Rectal smooth muscle tissue (tissue), 1 donor: Measurements from ENCODE around the gene WDR48.
A peak's percentile ranks its signal among the peaks of the same experiment; 100 is the strongest.

Source experiments
- H3K27ac ChIP-seq: one replicate; pipeline ENCODE4 v1.7.0; 2013; ENCODE audit warnings: low read depth, low read length, inconsistent platforms
- H3K27me3 ChIP-seq: one replicate; pipeline ENCODE4 v1.7.0; 2013; ENCODE audit warnings: low read length; ENCODE audit not compliant: control insufficient read depth, insufficient read depth
- H3K36me3 ChIP-seq: one replicate; pipeline ENCODE4 v1.7.0; 2013; ENCODE audit warnings: low read length; ENCODE audit not compliant: control insufficient read depth, insufficient read depth
- H3K4me1 ChIP-seq: one replicate; pipeline ENCODE4 v1.7.0; 2013; ENCODE audit warnings: low read length; ENCODE audit not compliant: control insufficient read depth, insufficient read depth
- H3K4me3 ChIP-seq: one replicate; pipeline ENCODE4 v1.7.0; 2013; ENCODE audit warnings: low read length
- H3K9ac ChIP-seq: one replicate; pipeline ENCODE4 v1.7.0; 2013; ENCODE audit warnings: low read length

WDR48 gene

DNA sequence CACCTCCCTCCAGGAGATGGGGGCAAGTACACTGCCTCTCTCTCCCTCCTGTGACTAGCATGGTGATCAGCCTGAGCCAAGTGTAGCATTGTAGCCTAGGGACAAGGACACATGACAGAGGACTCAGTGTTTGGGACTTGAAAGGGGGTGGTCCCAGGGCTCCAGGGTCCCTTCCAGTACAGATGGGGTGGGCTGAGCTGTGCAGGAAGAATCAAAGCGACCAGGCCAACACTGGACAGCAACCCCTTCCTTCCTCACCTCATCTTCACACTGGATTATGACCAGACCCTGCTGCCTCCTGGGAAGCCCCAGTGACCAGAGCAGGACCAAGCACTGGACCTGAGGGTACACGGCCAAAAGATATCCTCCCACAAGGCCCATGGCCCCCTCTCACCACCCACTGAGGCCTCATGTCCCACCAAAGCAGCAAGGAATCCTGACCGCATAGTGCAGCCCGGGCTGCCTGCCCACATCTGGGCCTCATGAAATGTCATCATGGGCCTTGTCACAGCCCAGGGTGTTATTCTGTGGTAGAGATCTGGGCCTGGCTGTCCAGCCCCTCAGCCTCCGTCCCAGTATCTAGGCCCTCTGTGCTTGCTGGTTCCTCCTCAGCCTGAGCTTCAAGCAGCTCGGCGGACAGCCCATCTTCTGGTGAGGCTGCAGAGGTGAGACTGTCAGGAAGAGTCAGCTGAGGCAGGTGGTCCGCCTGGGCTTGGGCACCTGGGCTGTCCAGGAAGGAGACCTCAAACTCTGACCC is 46.1 kb downstream of the WDR48 start:
- Histone ChIP-seq H3K36me3 (peaks cover 53% of the 10 kb centered on the region), H3K27ac (no peak overlapping the region), H3K27me3 (no peaks in the 10 kb centered on the region)

DNA sequence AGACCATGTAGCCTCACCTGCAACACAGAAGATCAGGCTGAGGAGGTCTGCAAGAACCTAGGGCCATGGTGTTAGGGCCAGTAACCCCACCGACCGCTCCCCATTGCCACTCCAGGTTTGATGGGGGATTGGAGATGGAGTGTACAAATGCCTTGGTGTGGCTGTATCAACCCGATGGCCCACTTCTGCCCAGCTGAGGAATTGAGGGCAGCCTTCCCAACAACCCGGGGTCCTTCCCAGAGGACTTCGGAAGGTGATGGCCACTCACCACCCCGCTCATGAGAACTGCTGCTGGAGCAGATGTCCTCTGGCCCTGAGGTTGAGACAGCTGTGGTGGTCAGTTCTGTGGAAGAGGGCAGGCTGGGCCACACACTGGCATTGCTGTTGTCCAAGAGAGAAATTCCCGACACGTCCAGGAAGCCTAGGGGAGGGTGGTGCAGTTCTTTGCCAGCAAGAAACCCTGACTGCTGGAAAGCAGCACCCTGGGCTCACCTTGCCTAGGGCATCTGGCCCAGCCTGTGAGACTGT is 46.7 kb downstream of the WDR48 start:
- Histone ChIP-seq H3K27ac (no peak overlapping the region), H3K27me3 (no peaks in the 10 kb centered on the region), H3K9ac (no peak overlapping the region), H3K4me1 (no peaks in the 10 kb centered on the region), H3K4me3 (no peak overlapping the region), H3K36me3 (peaks cover 51% of the 10 kb centered on the region)

More for the DNA sequence above, 46.1 kb downstream of the WDR48 start:
- H3K9ac ChIP-seq, result no peak overlapping the region
- H3K4me3 ChIP-seq, result no peak overlapping the region
- no peaks in the 10 kb centered on the region for H3K4me1 ChIP-seq

DNA sequence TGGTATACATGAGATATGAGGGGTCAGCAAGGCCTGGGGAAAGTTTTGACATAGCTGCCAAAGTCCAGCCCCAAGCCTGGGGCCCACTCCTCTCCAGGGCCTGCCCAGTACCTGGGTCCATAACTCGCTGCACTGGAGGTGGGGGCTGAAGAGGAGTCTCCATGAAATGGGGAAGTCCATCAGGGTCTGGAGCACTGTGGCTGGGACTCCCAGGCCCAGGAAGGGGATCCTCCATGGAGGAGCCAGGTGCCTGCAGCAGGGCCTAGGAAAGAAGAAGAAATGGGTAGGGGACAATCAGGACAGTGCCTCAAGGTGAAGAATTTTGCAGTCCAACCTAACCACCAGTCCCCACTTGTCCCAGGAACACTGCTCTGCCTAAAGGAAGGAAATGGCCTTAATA is 47.4 kb downstream of the WDR48 start:
- Histone ChIP-seq H3K36me3 (peaks cover 47% of the 10 kb centered on the region), H3K27ac (no peak overlapping the region)

DNA sequence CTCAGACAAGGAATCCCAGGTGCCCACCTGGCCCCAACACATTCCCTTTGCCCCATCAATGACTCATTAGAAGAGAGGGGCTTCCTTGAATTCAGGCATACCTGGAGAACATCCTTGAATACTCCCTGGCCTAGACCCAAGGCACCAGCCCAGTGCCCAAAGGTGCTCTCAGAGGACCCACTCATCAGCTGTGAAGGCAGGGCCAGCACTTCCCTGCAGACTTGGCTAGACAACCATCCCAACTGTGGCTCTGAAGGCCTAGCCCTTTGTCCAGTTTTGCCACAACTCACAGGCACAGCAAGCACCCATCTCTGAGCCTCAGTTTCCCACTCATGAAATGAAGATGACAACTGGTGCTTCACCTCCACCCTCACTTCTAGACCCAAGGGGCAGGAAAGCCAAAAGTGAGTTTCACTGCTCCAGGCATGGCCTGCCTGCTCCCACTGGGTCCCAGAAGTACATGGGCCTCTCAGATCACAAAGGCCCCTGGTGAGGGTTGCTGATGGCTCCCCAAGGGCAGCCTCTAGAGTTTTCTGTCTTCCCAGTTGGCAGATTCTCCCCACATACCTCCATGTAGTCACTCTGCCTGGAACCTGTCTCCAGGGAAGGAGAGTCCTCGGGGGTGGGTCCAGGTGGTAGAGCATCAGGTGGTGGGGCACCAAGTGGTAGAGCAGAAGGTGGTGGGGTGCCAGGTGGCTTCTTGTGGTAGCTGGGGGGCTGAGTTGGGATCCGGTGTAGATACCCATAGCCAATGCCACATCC is 48.1 kb downstream of the WDR48 start:
- no peak overlapping the region for H3K27ac ChIP-seq

More for the DNA sequence above, 47.4 kb downstream of the WDR48 start:
- Histone ChIP-seq H3K9ac (no peak overlapping the region), H3K27me3 (no peaks in the 10 kb centered on the region), H3K4me3 (no peak overlapping the region), H3K4me1 (no peaks in the 10 kb centered on the region)

DNA sequence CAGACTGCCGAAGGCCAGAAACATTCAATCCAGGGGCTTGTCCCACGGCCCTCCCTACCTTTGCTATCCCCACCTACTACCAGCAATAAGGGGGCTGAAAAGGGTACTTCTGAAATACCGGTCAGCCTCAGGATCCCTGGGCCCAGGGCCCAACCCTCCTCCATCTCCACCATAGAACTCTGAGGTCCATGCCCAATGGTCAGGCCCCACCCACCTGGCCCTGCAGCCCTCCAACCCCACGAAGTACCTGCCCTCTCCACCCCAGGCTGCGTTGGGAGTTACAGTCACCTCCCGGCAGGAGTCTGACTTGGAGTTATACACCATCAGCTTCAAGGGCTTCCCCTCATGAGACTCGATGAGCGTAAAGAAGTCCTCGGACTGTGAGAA is 48.7 kb downstream of the WDR48 start:
- no peaks in the 10 kb centered on the region for H3K4me1 ChIP-seq

More for the DNA sequence above, 48.1 kb downstream of the WDR48 start:
- no peaks in the 10 kb centered on the region for H3K27me3 ChIP-seq
- H3K4me3 ChIP-seq, result no peak overlapping the region
- peaks cover 41% of the 10 kb centered on the region for H3K36me3 ChIP-seq
- no peak overlapping the region for H3K9ac ChIP-seq
- H3K4me1 ChIP-seq, result no peaks in the 10 kb centered on the region

DNA sequence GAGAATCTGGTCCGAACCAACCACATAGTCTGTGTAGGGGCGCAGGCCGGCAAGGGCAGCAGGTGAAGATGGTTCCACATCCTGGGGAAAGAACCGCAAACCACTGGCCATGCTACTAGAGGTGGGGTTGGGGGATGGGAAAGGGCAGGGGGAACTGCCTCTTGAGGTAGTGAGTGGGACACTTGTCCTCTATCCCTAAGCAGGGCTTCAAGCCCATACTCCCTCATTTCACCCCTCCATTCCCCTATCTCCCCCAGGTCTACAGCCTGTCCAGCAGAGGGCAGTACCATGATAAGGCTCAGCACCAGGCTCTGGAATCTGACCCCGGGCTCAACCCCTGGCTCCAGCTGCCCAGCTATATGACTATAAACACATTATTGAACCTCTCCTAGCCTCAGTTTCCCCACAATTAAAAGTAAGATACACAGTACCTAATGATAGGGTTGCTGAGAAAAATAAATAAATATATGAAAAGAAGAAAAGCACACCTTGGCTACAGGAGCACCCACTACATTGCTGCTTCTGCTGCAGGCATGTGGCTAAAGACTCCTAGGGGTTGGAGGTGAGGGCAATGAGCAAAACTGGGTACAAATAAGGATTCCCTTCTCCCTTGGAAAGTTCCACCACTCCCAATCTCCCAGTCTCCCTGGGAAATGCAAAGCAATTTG is 49.3 kb downstream of the WDR48 start:
- H3K27me3 ChIP-seq, result no peaks in the 10 kb centered on the region
- no peak overlapping the region for H3K27ac ChIP-seq
- H3K9ac ChIP-seq, result no peak overlapping the region
- peaks cover 38% of the 10 kb centered on the region for H3K36me3 ChIP-seq
- H3K4me3 ChIP-seq, result no peak overlapping the region
- peaks cover 3% of the 10 kb centered on the region for H3K4me1 ChIP-seq

More for the DNA sequence above, 48.7 kb downstream of the WDR48 start:
- H3K27ac ChIP-seq, result no peak overlapping the region
- H3K36me3 ChIP-seq, result peaks cover 38% of the 10 kb centered on the region
- no peak overlapping the region for H3K4me3 ChIP-seq
- no peak overlapping the region for H3K9ac ChIP-seq
- no peaks in the 10 kb centered on the region for H3K27me3 ChIP-seq

DNA sequence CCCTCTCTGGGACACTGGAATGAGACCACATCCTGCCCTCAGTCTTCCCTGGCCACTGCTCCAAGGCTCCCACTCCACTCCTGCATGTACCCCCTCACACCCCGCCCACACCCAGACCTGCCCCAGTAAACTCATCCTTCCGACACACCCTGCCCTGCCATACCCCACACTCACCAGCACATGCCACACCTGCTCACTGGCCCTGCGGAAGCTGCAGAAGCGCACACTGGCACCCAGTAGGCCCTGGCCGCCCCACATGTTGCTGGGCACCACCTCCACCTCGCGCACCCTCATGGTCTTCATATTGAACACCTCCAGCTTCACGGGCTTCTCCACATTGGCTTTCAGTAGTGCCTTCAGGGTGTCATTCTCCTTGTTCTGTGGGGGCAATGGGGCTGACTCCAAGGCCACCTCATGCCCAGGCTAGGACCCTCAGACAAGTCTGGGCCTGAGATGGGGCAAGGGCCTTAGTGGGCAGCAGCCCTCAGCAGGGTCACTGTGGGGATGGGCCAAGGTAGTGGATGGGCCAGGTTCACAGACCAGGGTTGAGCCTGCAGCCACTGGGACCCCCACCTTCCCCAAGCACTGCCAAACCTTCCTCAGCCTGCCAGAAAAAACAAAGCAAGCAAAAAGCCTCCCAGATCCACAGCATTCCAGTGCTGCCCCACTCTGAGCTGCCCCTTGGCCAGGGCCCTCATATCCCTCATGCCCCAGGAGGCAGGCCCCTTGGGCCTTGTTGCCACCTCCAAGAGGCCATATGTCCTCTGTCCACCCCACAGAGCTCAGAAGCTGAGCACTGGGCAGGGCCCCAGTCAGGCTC is 50.9 kb downstream of the WDR48 start:
- Histone ChIP-seq H3K4me3 (no peak overlapping the region), H3K27me3 (no peaks in the 10 kb centered on the region), H3K4me1 (peaks cover 6% of the 10 kb centered on the region), H3K36me3 (peaks cover 29% of the 10 kb centered on the region), H3K27ac (no peak overlapping the region), H3K9ac (no peak overlapping the region)

DNA sequence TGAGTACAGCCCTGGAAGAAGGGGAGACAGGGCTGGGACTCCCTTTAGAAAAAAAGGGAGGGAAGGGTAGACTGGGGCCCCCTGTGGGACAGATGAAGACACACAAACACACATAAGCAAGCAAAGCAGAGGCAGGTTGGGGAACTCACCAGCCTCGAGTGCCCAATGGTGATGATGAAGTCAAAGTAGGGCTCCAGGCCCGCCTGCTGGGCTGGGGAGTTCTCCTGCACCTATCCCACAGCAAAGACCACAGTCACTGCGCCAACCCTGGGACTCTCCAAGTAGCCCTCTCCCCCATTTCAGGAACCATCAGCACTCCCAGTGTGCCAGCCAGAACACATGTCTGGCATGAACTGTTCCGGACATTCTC is 51.5 kb downstream of the WDR48 start:
- Histone ChIP-seq H3K4me3 (no peak overlapping the region), H3K27me3 (no peaks in the 10 kb centered on the region), H3K27ac (no peak overlapping the region), H3K36me3 (peaks cover 24% of the 10 kb centered on the region), H3K9ac (no peak overlapping the region), H3K4me1 (peaks cover 11% of the 10 kb centered on the region)

DNA sequence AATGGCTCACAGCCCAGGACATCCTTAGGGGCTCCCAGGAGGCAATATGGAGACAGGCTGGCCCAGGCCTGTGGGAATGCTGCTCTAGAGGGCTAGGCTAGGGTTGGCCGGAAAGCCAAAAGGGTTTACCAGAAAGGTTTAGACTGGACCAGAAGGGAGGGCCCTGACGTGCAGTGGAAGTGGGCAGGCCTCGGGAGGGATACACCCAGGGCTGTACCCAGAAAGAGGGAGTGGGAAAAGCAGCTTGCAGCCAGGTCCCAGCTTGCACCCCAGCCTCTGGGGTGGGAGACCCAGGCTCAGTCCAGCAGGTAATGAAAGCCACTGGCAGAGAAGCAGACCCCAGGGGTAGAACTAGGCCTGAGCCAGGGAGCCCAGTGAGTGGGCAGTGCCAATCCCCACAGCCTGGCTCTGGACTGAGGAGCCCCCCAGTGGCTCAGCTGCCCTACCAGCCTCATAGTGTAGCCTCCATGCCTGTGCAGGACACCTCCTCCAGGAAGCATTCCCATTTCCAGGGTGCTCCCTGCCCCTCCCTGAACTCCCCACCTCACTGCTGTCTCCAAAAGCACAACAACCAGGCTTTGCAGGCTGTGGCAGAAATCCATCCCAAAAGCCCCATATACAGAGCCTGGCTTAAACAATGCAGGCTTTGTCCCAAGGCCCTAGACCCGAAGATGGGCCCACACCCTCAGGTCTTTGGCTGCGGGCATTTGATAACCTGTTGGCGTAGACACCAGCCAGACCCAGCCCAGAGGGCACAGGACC is 52.2 kb downstream of the WDR48 start:
- H3K27me3 ChIP-seq, result no peaks in the 10 kb centered on the region
- H3K9ac ChIP-seq, result no peak overlapping the region
- peaks cover 13% of the 10 kb centered on the region for H3K4me1 ChIP-seq
- no peak overlapping the region for H3K4me3 ChIP-seq
- H3K36me3 ChIP-seq, result peaks cover 18% of the 10 kb centered on the region
- no peak overlapping the region for H3K27ac ChIP-seq

DNA sequence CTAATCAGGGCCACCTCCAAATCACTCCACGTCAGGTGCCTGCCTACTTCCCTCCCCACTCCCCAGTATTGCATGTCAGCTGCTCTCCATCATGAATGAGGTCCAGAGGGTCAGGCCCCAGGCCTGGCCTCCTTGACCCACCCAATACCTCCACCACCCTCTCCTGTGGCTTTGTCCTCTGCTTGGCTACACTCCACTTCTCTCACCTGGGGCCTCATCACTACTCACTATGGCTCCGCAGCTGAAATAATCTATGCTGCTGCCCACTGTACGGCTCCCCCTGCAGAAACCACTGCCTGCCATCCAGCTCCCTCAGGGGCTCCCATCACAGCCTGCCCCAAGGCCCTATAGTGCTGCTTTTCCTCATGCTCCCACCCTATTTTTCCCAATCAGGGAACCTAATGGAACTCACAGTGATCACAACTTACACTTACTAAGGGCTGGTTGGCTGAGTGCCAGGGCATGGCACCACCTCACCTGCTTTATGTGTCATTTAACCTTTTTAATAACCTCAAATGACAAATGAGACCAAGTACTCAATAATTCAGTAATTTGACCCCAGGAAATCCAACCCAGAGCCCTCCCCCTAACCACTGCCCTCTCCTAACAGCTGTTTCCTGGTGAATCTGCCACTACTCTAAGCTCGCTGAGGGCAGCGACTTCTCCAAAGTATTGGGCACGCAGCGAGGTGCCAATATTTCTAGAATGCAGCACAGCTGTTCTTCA is 53.3 kb downstream of the WDR48 start:
- Histone ChIP-seq H3K27me3 (no peaks in the 10 kb centered on the region), H3K36me3 (peaks cover 7% of the 10 kb centered on the region), H3K27ac (no peak overlapping the region), H3K4me1 (peaks cover 13% of the 10 kb centered on the region), H3K4me3 (no peak overlapping the region), H3K9ac (no peak overlapping the region)

DNA sequence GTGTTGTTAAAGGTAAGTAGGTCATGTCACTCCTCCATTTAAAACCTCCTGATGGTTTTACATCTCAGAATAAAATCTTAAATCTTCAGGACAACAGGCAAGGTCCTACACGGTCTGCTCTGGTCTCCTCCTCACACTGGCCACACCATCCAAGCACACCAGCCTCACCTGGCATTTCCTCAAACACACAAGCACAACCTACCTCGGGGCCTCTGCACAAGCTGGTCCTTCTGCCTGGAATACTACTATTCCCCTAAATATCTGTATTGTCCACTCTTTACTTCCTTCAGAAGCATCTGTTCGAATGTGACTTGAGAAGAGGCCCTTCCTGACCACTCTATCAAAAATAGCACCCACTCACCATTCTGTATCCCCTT is 53.9 kb downstream of the WDR48 start:
- Histone ChIP-seq H3K9ac (no peak overlapping the region), H3K4me3 (peak overlapping the region; percentile 90), H3K27ac (no peak overlapping the region), H3K4me1 (peaks cover 13% of the 10 kb centered on the region), H3K27me3 (no peaks in the 10 kb centered on the region), H3K36me3 (peaks cover 4% of the 10 kb centered on the region)
